H4 (cell line): ENCODE data around the gene USP35. TPM values are rescaled to one million over a fixed set of nuclear protein-coding genes. Genes with fewer than 3 reads are reported as not detected.

Experiments used
- DNase-seq: peaks from one replicate; pipeline ENCODE4 v3.0.0-alpha.2; 2015; ENCODE audit warnings: low spot score
- total RNA-seq: library from RNA; depleted of rRNA; stranded (reverse); fragments of >200 nt; shearing (Covaris generic); gene quantifications from 2 replicates; pipeline ENCODE4 v1.2.3, GENCODE V29; 2014; rRNA removed

Gene USP35
- 1.5 and 1.7 TPM in 2 replicates for total RNA-seq

GRCh38 chr11:78188286-78189173, at the start of gene USP35, which contains the start of gene KCTD21:
TSS of gene USP35 (plus strand) at chr11:78188919. CDS start at chr11:78196246, 7,327 bp downstream.
TSS of gene KCTD21 (minus strand) at chr11:78188626. CDS start at chr11:78174554, 14,072 bp downstream.
- DNase-seq: peak; percentile 97

- DNase-seq: peak; percentile 91
Observed at GRCh38 chr11:78139422-78140391, 49.0 kb upstream of the USP35 start, which contains the start of gene ALG8. TSS of gene ALG8 (minus strand) at chr11:78139626. CDS start at chr11:78139588, 38 bp downstream.

- DNase-seq: no peak
Observed at GRCh38 chr11:78140392-78141077, 48.2 kb upstream of the USP35 start.

- DNase-seq: no peak
Observed at GRCh38 chr11:78145511-78146025, 43.2 kb upstream of the USP35 start.

GRCh38 chr11:78147807-78148206, 40.9 kb upstream of the USP35 start:
- no peak for DNase-seq

GRCh38 chr11:78149646-78150045, 39.1 kb upstream of the USP35 start:
- no peak for DNase-seq

GRCh38 chr11:78150346-78150745, 38.4 kb upstream of the USP35 start:
- no peak for DNase-seq

- no peak for DNase-seq
Observed at GRCh38 chr11:78150754-78151153, 38.0 kb upstream of the USP35 start.

GRCh38 chr11:78151804-78152203, 36.9 kb upstream of the USP35 start:
- no peak for DNase-seq

GRCh38 chr11:78156127-78156844, 32.4 kb upstream of the USP35 start:
- DNase-seq: no peak

GRCh38 chr11:78158987-78159652, 29.6 kb upstream of the USP35 start:
- DNase-seq: no peak

- no peak for DNase-seq
Observed at GRCh38 chr11:78160557-78160956, 28.2 kb upstream of the USP35 start.

GRCh38 chr11:78161346-78161745, 27.4 kb upstream of the USP35 start:
- DNase-seq: no peak

GRCh38 chr11:78161962-78162371, 26.8 kb upstream of the USP35 start:
- DNase-seq: no peak

- no peak for DNase-seq
Observed at GRCh38 chr11:78163828-78164227, 24.9 kb upstream of the USP35 start.

- DNase-seq: no peak
Observed at GRCh38 chr11:78164471-78164870, 24.2 kb upstream of the USP35 start.

GRCh38 chr11:78166855-78167469, 21.8 kb upstream of the USP35 start:
- DNase-seq: no peak

- DNase-seq: no peak
Observed at GRCh38 chr11:78168539-78169477, 19.9 kb upstream of the USP35 start.
